ENCODE measurements around the gene RIN3. TPM values are rescaled to one million over a fixed set of nuclear protein-coding genes. Genes with fewer than 3 reads are reported as not detected.

RIN3 gene
- total RNA-seq, 1 experiment from 2014 or later = 14.8 TPM

DNA sequence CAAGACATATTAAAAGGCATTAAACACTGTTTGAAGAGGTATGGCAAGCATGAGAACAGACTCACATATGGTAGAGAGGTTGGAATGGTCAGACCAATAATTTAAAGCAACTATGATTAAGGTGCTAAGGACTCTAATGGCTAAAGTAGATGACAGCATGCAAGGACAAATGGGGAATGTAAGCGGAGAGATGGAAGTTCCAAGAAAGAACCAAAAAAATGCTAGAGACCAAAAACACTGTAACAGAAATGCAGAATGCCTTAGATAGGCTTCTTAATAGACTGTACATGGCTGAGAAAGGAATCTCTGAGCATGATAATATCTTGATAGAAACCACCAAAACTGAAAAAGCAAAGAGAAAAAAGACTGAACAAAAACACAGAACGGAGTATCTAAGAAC, 77.4 kb downstream of the RIN3 start:
- intact Hi-C loops (cut with micrococcal nuclease; ENCODE audit: unreplicated experiment) = no loop called here
- Histone ChIP-seq H3K27me3 (ENCODE audit: insufficient read depth, low read depth) (no peaks in the 10 kb centered on the region), H3K79me2 (ENCODE audit: low read depth) (no peaks in the 10 kb centered on the region), H3K36me3 (ENCODE audit: low read depth) (no peaks in the 10 kb centered on the region), H3K9me2 (ENCODE audit: insufficient read depth) (no peaks in the 10 kb centered on the region), H3K9me3 (ENCODE audit: insufficient read depth, low read depth) (no peaks in the 10 kb centered on the region), H3K4me3 (no peak overlapping the region), H2AFZ (no peak overlapping the region), H3F3A (ENCODE audit: insufficient read depth, low read depth) (peaks cover 6% of the 10 kb centered on the region; the same call in 1 of the 2 replicates), H3K4me1 (replicated peaks; ENCODE audit: insufficient read depth) (0 out of 2 replicates have a peak, but pooled peaks cover 5% of the 10 kb centered on the region), H3K27ac (no peak overlapping the region), H3K4me2 (no peak overlapping the region), H4K20me1 (ENCODE audit: insufficient read depth) (no peaks in the 10 kb centered on the region)
- ChIA-PET CTCF (interaction anchor here (0.6 kb wide), 1 partner anchor 135 kb away, joined by 3 read pairs; no protein-coding TSS in a partner anchor), POLR2A (ENCODE audit: unreplicated experiment) (no interaction called here)
- DNase-seq = no peak
- no TSS peak for BruUV-seq (replicated peaks)
- no peak for TF ChIP-seq EZH2 (IDR thresholded peaks at IDR 0.05; ENCODE audit: low read depth)
- TF ChIP-seq, protein P1, sequence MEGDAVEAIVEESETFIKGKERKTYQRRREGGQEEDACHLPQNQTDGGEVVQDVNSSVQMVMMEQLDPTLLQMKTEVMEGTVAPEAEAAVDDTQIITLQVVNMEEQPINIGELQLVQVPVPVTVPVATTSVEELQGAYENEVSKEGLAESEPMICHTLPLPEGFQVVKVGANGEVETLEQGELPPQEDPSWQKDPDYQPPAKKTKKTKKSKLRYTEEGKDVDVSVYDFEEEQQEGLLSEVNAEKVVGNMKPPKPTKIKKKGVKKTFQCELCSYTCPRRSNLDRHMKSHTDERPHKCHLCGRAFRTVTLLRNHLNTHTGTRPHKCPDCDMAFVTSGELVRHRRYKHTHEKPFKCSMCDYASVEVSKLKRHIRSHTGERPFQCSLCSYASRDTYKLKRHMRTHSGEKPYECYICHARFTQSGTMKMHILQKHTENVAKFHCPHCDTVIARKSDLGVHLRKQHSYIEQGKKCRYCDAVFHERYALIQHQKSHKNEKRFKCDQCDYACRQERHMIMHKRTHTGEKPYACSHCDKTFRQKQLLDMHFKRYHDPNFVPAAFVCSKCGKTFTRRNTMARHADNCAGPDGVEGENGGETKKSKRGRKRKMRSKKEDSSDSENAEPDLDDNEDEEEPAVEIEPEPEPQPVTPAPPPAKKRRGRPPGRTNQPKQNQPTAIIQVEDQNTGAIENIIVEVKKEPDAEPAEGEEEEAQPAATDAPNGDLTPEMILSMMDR (conservative IDR thresholded peaks at IDR 0.05) = no peak

DNA sequence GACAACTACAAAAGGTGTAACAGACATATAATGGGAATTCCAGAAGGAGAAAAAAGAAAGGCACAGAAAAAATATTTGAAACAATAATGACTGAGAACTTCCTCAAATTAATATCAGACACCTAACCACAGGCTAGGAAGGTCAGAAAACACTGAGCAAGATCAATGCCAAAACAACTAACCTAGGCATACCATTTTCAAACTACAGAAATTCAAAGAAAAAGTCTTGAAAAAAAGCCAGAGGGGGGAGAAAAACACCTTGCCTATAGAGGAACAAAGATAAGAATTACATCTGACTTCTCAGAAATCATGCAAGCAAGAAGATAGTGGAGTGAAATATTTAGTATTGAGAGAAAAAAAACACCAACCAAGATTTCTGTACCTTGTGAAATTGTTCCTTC, 77.8 kb downstream of the RIN3 start:
- no peaks in the 10 kb centered on the region for H3K27me3 ChIP-seq (ENCODE audit: insufficient read depth, low read depth)
- H3K4me2 ChIP-seq = no peak overlapping the region
- no peak for DNase-seq
- intact Hi-C loops (cut with micrococcal nuclease; ENCODE audit: unreplicated experiment) = no loop called here
- H3K9me3 ChIP-seq (ENCODE audit: insufficient read depth, low read depth) = no peaks in the 10 kb centered on the region
- no peaks in the 10 kb centered on the region for H3K9me2 ChIP-seq (ENCODE audit: insufficient read depth)
- no peak overlapping the region for H3K27ac ChIP-seq
- ChIA-PET POLR2A (ENCODE audit: unreplicated experiment) (no interaction called here), CTCF (no interaction called here)
- 0 out of 2 replicates have a peak, but pooled peaks cover 3% of the 10 kb centered on the region for H3F3A ChIP-seq (ENCODE audit: insufficient read depth, low read depth)
- H4K20me1 ChIP-seq (ENCODE audit: insufficient read depth) = no peaks in the 10 kb centered on the region
- no peak overlapping the region for H3K4me3 ChIP-seq
- 0 out of 2 replicates have a peak, but pooled peaks cover 1% of the 10 kb centered on the region for H3K4me1 ChIP-seq (replicated peaks; ENCODE audit: insufficient read depth)
- H2AFZ ChIP-seq = no peak overlapping the region
- no peaks in the 10 kb centered on the region for H3K36me3 ChIP-seq (ENCODE audit: low read depth)
- no TSS peak for BruUV-seq (replicated peaks)
- no peaks in the 10 kb centered on the region for H3K79me2 ChIP-seq (ENCODE audit: low read depth)
- TF ChIP-seq, protein P1 (conservative IDR thresholded peaks at IDR 0.05) = no peak

DNA sequence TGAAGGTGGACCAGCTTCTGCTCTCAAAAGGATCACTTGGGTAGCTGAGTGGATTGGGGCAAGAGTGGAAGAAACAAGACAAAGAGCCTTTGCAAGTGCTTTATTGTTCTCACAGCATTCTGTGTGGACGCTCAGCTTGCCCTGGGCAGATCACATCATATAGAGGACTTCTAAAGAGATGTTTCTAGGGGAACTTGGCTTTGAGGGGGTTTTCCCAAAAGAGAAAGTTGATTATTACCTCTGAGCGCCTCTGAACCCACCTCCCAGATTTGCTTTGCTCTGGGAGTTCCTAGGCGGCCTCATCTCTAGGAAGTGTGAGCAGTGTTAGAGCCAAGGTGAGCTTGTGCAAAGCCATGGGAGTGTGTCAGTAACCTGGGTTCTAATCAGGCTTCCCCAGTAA, 81.7 kb downstream of the RIN3 start:
- no TSS peak for BruUV-seq (replicated peaks)
- H3F3A ChIP-seq (ENCODE audit: insufficient read depth, low read depth) = peaks cover 24% of the 10 kb centered on the region
- CTCF ChIA-PET = interaction anchor here (0.6 kb wide), 1 partner anchor 807 kb away, joined by 4 read pairs; no protein-coding TSS in a partner anchor
- DNase-seq = no peak
- intact Hi-C loops (cut with micrococcal nuclease; ENCODE audit: unreplicated experiment) = no loop called here
- peaks cover 20% of the 10 kb centered on the region for H3K4me1 ChIP-seq (replicated peaks; ENCODE audit: insufficient read depth)
- H3K79me2 ChIP-seq (ENCODE audit: low read depth) = no peaks in the 10 kb centered on the region
- no peaks in the 10 kb centered on the region for H3K36me3 ChIP-seq (ENCODE audit: low read depth)
- H3K9me3 ChIP-seq (ENCODE audit: insufficient read depth, low read depth) = no peaks in the 10 kb centered on the region
- H3K9me2 ChIP-seq (ENCODE audit: insufficient read depth) = no peaks in the 10 kb centered on the region
- H3K27ac ChIP-seq = no peak overlapping the region
- H3K4me3 ChIP-seq = no peak overlapping the region
- no peak overlapping the region for H2AFZ ChIP-seq
- POLR2A ChIA-PET (ENCODE audit: unreplicated experiment) = no interaction called here
- TF ChIP-seq, protein P1 (conservative IDR thresholded peaks at IDR 0.05) = no peak
- TF ChIP-seq EZH2 (IDR thresholded peaks at IDR 0.05; ENCODE audit: low read depth) = no peak
- no peak overlapping the region for H3K4me2 ChIP-seq
- H3K27me3 ChIP-seq (ENCODE audit: insufficient read depth, low read depth) = no peaks in the 10 kb centered on the region
- no peaks in the 10 kb centered on the region for H4K20me1 ChIP-seq (ENCODE audit: insufficient read depth)
